Left renal cortex interstitium (tissue), 4 donors: ENCODE results near the gene SHC4. TPM values are rescaled to one million over a fixed set of nuclear protein-coding genes. Genes with fewer than 3 reads are reported as not detected.

ENCODE experiments used
- DNase-seq, 4 donors: peaks; one replicate each; pipeline ENCODE4 v3.0.0-alpha.2; 2013; ENCODE audit warnings: low read depth in 4 of 4, low spot score in 2 of 4, missing footprints in 1 of 4
- polyA plus RNA-seq, 4 donors: library from polyadenylated mRNA; unstranded; fragments of 120-200 nt; gene quantifications; one replicate each; pipeline ENCODE4 v1.2.1, GENCODE V29; 2013; ENCODE audit not compliant: insufficient read length in 4 of 4

SHC4 gene, protein sequence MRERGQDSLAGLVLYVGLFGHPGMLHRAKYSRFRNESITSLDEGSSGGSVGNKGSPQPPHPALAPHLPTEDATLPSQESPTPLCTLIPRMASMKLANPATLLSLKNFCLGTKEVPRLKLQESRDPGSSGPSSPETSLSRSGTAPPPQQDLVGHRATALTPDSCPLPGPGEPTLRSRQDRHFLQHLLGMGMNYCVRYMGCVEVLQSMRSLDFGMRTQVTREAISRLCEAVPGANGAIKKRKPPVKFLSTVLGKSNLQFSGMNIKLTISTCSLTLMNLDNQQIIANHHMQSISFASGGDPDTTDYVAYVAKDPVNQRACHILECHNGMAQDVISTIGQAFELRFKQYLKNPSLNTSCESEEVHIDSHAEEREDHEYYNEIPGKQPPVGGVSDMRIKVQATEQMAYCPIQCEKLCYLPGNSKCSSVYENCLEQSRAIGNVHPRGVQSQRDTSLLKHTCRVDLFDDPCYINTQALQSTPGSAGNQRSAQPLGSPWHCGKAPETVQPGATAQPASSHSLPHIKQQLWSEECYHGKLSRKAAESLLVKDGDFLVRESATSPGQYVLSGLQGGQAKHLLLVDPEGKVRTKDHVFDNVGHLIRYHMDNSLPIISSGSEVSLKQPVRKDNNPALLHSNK
- polyA plus RNA-seq: 1 to 10 TPM; 2.3 to 3.2 (median 2.7) TPM

DNA sequence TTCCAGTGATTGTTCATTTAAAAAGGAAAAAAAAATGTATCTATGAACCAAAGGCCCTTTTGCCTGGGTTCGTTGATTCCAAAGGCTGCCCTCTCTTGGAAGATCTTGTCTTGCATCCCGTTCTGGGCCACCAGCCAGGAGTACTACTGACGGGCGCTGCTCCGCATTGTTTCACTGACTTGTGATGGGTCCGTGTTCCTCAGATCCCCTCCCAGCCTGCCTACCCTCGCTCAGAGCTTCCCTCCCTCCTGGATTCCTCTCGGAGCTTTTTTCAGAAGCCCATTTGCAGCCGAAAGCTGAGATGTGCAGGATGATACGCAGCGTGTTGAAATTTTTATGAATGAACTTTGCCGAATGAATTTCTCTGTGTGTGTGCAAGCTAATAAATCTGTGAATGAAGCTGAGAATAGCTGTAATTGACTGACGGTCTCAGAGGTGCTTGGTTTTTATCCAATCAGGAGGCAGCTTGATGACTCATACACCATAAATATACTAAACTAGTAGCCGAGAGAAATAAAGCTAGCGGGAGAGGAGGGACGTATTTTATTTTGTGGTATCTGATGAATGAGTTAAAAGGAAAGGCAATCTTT, at the start of gene SHC4:
TSS of gene SHC4 (minus strand) at position 396 of the 590 bp plus-strand sequence. CDS start 904 bp downstream, outside the sequence.
- peak in 3 of 4 donors; percentile 72 to 85 (median 74) for DNase-seq

DNA sequence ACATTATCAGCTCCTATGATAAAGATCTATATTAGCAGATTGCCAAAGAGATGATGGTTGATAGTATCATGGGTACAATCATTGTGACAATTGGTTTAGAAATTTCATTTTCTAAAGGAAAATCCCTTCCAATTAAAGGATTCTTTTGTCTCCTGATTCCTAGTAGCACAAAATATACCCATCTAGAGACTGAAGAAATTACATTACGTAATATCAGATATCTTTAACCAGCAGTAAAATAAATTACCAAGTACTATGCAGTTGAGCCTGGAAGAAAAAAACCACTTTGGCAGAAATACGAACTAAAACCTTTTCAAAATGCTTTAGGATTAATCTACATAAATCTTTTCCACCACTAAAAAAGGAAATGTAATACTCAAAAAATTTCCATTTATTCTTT, 35.6 kb upstream of the SHC4 start:
- DNase-seq: no peak

DNA sequence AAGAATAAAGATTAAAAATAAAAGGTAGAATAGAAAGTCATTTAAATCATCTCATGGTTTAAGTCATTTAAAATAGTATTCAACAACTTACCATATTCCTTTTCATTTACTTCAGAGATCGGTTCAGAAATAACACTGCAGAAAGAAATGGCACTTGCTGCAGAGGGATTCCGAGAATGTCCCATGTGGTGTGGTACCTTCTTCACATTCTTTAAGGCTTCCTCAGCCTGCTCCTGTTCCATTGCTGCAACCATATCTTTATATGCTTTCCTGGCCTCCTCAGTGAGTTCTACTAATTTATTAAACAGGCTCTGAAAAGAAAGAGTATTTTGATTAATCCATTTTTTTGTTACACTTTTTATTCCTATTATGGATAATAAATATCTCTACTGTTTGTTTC, 32.6 kb upstream of the SHC4 start:
- DNase-seq: no peak

DNA sequence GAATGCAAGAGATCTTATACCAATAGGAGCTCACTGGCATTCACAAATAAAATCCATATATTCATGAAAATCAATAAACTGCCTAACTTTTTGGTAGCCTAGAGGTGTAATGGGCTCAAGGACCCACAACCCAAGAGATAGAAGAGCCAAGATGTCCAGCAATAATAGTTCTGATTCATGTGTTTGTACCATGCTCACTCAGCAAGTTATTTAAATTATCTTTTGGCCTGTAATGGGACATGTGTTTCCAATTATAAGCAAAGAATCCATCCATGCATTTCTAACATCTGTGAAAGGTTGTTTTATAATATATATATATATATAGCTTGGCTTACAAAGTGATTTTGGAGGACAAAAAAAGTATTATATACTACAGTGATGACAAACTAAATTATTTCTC, 29.7 kb upstream of the SHC4 start:
- no peak for DNase-seq

DNA sequence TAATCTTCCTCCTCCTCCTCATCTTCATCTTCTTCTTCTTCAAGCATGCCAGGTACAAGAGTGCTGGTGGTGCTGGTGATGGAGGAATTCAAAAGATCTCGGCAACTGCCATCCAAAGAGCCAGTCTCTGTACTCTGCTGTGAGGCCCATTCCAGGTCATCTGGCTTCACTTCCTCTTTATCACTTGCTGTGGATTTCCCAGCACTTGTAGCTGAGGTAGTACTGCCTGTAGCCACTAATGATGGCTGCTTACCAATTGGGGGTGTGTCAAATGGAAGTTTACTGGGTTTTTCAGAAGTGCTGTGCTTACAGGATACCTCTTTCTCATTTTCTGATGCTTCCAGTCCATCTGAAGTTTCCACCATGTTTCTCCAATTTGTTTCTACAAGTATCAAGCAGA, 28.8 kb upstream of the SHC4 start:
- no peak for DNase-seq

DNA sequence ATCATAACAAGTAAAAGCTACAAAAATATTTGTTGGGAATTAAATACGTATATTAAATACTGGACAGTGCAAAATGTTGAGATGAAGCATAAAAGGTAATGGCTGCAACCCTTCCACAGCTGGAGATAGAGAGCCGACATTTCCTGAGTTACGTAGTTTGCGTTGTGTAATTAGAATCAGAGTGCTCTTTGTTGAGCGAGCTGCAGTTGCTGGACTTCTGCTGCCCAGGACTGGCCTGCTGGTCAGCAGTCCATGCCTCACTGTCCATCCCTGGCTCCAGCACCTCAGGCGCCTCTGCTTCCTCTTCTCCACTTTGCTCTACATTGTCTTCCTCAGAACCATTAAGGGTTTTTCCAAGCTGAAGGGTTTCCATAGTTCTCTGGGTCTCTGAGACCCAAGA, 28.4 kb upstream of the SHC4 start:
- no peak for DNase-seq

DNA sequence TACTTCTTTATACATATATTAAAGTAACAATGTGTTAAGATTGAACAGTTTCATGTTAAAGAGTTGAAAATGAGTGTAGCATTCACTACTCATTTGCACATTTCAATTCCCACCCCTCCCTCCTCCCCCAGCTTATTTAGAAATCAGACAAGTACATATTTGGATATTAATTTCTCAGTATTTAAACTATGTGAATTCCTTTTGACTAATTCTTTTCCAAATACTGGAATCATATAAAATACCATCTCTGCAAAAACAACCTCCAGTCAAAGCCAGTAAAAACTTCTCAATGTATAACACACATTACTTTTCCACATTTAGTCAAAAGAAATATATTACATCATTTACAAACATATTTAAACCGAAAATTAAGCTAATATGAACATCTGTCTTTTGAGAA, 25.5 kb upstream of the SHC4 start:
- no peak for DNase-seq

DNA sequence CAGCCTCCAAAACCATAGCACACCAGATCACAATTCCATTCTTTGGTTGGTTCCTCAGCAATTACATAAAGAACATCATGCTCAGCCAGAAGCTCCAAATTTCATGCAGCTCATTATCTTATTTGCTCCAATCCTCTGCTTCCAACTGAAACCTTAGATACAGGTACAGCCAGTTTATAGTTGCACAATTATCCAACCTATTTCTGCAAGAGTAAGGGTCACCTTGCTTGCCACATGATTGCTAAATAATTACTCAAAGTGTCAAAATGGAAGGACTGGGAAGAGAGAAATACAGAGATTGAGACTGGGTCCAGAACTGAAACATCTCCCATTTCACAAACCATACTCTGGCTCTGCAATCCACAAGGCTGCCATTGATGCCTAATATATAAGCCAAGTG, 23.4 kb upstream of the SHC4 start:
- DNase-seq: no peak

DNA sequence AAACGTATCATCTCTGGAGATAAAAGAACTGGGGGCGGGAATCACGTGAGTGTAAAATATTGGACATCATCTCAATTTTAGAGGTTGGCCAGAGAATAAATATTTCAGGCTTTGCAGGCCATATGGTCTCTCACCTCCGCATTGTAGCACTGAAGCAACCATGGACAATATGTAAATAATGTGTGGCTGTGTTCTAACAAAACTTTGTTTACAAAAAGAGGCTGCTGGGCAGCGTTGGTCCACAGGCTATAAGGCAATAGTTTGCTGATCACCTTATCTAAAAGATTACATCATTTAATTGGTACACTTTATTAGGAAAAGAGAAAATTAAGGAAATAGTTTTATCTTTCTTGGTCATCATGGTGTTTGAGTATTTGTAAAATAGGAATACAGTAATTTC, 22.5 kb upstream of the SHC4 start:
- no peak for DNase-seq

DNA sequence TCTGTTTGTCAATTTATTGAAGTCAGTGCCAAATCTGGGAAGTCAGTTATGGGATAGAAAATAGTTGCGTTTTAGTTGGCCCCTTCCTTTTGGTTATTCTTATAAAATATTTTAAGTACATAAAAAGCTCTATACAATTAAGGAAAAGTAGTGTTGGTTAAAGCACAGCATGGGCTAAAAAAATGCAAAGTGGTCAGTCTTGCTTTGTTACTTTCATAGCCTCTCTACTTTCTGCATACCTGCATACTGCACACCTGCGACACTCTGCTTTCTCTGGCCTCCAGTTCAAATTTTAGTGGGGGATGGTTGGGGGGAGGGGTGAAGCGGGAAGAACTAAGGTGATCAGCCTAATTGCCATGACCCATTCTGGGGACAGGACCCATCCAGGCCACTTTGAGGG, 21.8 kb upstream of the SHC4 start:
- no peak for DNase-seq

DNA sequence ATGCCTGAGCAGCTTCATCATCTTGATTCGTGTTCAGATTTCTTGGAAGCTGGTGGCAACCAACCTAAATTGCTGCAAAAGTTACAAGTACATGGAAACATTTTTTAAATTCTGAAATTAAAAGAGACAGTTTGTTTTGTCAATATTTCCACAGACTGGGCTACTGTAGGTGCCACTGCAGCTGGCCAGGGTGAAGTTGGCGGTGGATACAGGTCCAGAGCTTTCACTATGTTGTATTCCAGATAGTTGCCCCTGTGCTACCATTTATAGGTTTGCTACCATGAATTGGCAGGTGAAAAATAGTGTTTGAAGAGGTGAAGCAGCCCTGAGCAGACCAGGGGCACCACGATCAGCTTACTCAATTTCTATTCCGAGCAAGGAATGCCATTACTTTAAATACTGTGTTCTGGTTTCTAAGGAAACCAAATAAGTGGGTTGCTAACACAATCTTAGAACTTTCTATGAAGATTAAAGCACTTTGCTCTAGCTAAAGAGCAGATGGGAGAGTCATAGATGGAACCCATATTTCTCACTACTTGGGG, 21.2 kb upstream of the SHC4 start:
- DNase-seq: no peak

DNA sequence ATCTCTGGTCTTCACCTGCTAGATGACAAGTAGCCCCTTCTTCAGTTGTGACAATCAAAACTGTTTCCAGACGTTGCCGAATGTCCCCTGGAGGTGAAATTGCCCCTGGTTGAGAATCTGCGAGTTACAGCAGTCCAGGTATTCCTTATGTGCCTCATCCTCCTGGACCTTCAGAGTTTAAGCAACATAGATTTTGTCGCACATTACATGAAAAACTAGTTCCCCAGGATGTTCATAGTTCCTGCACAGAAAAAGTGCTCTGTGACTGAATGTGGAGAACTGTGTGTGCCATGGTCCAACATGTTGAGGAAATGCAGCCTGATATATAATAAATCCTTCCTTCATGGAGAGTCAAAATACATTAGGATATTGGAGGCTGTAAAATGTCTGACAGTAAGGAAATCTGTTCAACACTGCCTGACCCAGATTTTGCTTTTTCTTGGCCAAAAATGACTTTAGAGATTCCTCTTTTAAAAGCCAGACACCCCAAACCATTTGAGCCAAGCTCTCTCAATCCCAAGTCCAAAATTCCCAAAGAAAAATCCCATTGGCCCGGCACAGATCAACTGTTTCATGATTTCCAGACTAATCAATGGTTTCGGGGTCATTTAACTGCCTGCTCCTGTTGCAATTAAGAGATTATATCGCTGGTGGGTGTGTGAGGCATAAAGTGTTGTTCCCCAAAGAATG, 20.4 kb upstream of the SHC4 start:
- no peak for DNase-seq

DNA sequence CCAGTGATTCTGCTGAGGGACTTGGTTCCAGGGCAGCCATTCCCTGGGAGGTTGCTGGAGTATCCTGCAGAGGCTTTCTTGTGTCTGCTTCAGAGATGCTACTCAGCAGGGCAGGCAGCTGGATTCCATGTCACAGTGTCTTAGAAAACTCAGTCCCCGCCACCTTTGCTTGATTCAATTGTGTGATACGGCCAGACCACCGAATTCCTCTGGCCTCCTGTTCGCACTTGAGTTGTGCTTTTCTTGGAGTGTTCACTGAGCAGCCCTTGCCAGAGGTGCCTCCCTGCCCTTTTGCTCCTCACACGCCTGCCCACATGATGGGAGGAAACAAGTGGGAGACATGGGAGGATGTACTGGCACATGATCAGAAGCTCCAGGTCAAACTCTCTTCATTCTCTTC, 19.6 kb upstream of the SHC4 start:
- no peak for DNase-seq

DNA sequence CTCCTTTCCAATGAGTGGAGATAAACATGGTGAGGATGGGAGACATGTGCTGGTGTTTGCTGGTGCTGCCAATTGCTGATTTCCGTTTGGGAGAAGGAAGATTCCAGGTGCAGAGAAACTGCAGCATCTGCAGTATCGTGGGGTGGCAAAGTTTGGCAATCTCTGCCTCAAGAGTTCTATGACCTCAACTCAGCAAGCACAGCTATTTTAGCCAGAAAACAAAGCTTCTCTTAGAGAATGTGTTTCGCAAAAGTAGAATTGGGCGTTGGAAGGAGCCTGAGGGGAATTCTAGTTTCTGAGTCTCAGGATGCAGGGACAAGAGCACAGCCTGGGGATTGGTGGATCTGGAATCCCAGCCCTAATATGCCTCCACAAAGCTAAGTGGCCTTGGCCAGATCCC, 18.2 kb upstream of the SHC4 start:
- no peak for DNase-seq

DNA sequence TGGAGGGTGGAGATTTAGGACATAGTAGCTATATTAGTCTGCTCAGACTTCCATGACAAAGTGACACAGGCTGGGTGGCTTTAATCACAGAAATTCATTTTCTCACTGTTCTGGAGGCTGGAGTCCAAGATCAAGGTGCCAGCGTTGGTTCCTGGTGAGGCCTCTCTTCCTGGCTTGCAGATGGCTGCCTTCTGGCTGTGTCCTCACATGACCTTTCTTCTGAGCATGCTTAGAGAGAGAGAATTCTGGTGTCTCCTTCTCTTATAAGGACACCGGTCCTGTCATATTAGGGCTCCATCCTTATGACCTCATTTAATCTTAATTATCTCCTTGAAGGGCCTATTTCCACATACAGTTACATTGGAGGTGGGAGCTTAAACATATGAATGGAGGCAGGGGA, 14.9 kb upstream of the SHC4 start:
- DNase-seq: no peak

DNA sequence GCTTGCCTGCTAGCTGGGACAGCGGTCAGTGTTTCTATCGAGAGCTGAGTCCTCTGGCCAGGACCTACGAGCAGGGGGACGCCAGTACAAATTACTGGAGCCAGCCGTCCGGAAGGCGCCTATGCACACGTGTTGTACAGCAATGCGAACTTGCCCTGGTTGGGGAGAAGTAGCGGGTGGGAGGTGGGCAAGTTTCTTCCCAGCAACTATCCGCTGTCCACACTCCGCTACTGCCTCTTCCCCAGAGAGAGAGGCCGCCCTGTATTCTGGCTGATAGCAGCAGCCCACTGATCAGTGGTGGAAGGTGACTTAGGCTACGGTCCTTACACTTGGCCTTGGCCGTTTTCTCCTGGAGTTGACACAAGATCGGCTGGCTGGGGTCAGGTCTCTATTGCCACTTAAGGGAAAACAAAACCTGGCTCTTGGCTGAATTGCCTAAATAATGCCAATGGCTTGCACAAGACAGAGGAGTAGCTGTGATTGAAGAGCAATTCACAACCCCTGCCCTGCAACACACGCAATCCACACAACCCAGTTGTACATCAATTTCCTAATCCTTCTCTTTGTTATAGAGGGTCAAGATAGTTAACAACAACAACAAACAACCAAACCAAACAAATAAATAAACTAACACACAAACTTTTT, 12.8 kb upstream of the SHC4 start:
- no peak for DNase-seq

DNA sequence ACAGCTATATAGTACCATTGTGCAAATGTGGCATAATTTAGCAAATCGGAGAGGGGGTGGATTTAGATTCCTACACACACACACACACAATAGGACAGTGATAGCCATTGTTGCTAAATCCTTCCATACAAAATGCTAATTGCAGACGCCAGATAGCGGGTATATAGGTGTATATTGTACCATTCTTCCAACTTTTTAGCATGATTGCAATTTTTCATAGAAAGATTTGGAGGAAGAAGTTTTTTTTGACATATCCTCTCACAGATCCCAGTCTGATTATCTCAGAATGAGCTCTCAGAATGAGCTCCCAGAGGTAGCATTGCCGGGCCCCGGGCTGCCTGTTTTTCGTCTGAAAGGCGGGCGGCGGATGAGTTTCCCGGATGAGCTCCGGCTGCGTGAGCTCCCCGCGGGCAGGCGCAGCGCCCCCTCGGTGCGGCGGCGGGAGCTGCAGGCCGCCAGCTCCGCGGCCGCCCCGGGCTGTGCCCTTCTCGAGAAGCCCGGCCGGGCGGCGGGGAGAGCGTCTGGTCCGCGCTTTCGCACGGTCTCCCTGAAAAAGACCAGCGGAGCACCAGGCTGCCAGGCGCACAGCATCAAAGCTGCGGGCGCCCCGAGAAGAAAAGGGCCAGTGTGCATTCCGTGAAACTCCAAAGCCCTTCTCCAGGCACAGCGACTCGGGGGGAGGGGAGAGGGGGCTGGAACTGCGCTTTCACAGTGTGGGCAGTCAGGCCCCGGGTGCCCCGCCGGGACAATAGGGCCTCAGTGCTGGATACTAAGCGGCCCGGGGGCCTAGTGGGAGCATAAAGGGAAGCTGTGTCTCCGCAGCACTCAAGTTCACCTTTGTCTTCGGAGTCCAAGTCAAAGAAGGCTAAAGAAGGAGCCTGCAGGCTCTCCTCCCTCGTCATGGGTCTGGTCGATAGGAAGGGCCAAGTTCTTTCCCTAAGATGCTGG, 12.0 kb upstream of the SHC4 start:
- peak in 3 of 4 donors; percentile 64 to 75 (median 70) for DNase-seq

DNA sequence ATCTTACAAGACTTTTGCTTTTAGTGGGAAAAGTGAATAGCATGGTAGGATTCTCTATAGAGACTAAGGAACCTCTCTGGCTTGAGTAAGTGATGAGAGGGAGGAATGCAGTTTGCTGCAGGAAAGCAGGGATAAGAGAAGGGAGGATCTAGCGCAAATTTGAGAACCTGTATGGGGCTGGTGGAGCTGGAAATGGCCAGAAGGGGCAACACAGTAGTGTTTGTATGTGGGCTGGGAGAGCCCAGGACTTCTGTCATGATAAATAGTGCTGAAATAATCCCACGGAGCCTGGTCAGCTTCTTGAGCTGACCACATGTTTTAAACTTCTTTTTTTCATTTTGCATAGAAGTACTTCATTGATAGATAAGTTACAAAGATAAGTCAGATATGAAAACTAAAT, 11.2 kb upstream of the SHC4 start:
- no peak for DNase-seq

DNA sequence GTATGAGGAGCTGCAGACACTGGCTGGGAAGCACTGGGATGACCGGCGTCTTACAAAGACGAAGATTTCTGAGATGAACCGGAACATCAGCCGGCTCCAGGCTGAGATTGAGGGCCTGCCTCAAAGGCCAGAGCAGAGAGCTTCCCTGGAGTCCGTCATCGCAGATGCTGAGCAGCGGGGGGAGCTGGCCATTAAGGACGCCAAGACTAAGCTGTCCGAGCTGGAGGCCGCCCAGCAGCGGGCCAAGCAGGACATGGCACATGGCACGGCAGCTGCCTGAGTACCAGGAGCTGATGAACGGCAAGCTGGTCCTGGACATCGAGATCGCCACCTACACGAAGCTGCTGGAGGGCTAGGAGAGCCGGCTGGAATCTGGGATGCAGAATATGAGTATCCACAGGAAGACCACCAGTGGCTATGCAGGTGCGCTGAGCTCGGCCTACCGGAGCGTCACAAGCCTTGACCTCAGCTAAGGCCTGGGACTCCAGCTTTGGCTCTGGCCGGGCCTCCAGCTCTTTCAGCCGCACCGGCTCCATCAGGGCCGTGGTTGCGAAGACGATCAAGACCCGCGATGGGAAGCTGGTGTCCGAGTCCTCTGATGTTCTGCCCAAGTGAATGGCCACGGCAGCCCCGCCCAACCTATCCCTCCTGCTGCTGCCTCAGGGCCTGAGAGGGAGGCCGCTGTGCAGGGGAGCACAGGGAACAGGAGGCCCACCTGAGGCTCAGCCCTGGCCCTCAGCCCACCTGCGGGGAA, 9.2 kb upstream of the SHC4 start:
- DNase-seq: no peak
